H1 (cell line): ENCODE results near the gene NELFCD. TPM values are rescaled to one million over a fixed set of nuclear protein-coding genes. Genes with fewer than 3 reads are reported as not detected.

Source experiments
- CTCF ChIA-PET: fragments of 300-600 bp; sonication (Branson Sonifier 250); formaldehyde crosslinking; loops from one replicate; lab custom pipeline; 2021; ENCODE audit not compliant: partially characterized antibody; lab: Charles Lee
- POLR2A ChIA-PET: fragments of 300-600 bp; sonication (Branson Sonifier 250); formaldehyde crosslinking; loops from one replicate; lab custom pipeline; 2021; ENCODE audit warnings: inconsistent platforms; ENCODE audit not compliant: partially characterized antibody; lab: Charles Lee
- DNase-seq, 2 experiments: peaks; one replicate each; pipeline versions ENCODE4 v3.0.0 to v3.0.0-alpha.2; 2010 to 2022; ENCODE audit warnings: low spot score in 2 of 2, low read depth in 1 of 2, mixed read lengths in 1 of 2
- FAIRE-seq: peaks from 2 replicates; lab custom pipeline; 2011; peaks lifted over from hg19 to GRCh38; lab: Jason Lieb, UNC
- H2AFZ ChIP-seq: 2 replicates; pipeline ENCODE4 v1.8.1; 2012; ENCODE audit warnings: low read length, inconsistent platforms
- H2AK5ac ChIP-seq: 2 replicates; pipeline ENCODE4 v1.6.1; 2013; ENCODE audit warnings: low read depth, low read length
- H2BK120ac ChIP-seq: replicated peaks from 2 replicates; pipeline ENCODE3; 2013; ENCODE audit warnings: low read depth, low read length, inconsistent platforms
- H2BK12ac ChIP-seq: 2 replicates; pipeline ENCODE4 v1.6.1; 2013; ENCODE audit warnings: low read depth, low read length
- H2BK15ac ChIP-seq: 2 replicates; pipeline ENCODE4 v1.6.1; 2013; ENCODE audit warnings: low read length
- H2BK20ac ChIP-seq: 2 replicates; pipeline ENCODE4 v1.6.1; 2013; ENCODE audit warnings: low read length
- H2BK5ac ChIP-seq: 2 replicates; pipeline ENCODE4 v1.6.1; 2013; ENCODE audit warnings: low read depth, low read length
- H3K14ac ChIP-seq: 2 replicates; pipeline ENCODE4 v1.6.1; 2013; ENCODE audit warnings: inconsistent platforms; ENCODE audit not compliant: insufficient read length
- H3K18ac ChIP-seq: 2 replicates; pipeline ENCODE4 v1.6.1; 2013; ENCODE audit warnings: low read length; ENCODE audit errors: extremely low read depth
- H3K23ac ChIP-seq: 2 replicates; pipeline ENCODE4 v1.6.1; 2013; ENCODE audit warnings: inconsistent platforms; ENCODE audit not compliant: insufficient read length
- H3K23me2 ChIP-seq: 2 replicates; pipeline ENCODE4 v1.6.1; 2013; ENCODE audit warnings: low read depth, low read length
- H3K27ac ChIP-seq: 2 replicates; pipeline ENCODE4 v1.6.1; 2011; ENCODE audit warnings: low read depth, low read length, inconsistent platforms
- H3K27me3 ChIP-seq, 4 experiments: replicated peaks in 1 of 4; 1 replicate in 1 of 4; 2 replicates in 3 of 4; pipeline versions ENCODE4 v1.6.1 to v1.8.1; 2011 to 2013; ENCODE audit warnings: low read length in 3 of 4, mild to moderate bottlenecking in 3 of 4, inconsistent platforms in 2 of 4, mixed read lengths in 2 of 4, moderate library complexity in 1 of 4; ENCODE audit not compliant: control insufficient read depth in 3 of 4, insufficient read depth in 3 of 4; ENCODE audit errors: extremely low read depth in 1 of 4
- H3K36me3 ChIP-seq, 4 experiments: 2 replicates each; pipeline versions ENCODE4 v1.6.1 to v1.8.1; 2011 to 2013; ENCODE audit warnings: mild to moderate bottlenecking in 4 of 4, low read length in 3 of 4, moderate library complexity in 2 of 4, control low read depth in 1 of 4, inconsistent platforms in 1 of 4; ENCODE audit not compliant: insufficient read depth in 4 of 4, control insufficient read depth in 2 of 4
- H3K4ac ChIP-seq: replicated peaks from 2 replicates; pipeline ENCODE3; 2013; ENCODE audit warnings: low read length, low read depth, mixed read lengths, inconsistent platforms; ENCODE audit not compliant: insufficient read length
- H3K4me1 ChIP-seq, 4 experiments: replicated peaks in 1 of 4; 1 replicate in 1 of 4; 2 replicates in 3 of 4; pipeline versions ENCODE4 v1.6.1 to v1.8.1; 2011 to 2013; ENCODE audit warnings: low read length in 3 of 4, inconsistent platforms in 2 of 4, mixed read lengths in 1 of 4; ENCODE audit not compliant: insufficient read depth in 4 of 4, control insufficient read depth in 3 of 4
- H3K4me2 ChIP-seq, 2 experiments: 2 replicates each; pipeline versions ENCODE4 v1.6.1 to v1.8.1; 2011 to 2013; ENCODE audit warnings: low read depth in 2 of 2, low read length in 2 of 2, control low read depth in 1 of 2, inconsistent platforms in 1 of 2, mild to moderate bottlenecking in 1 of 2; ENCODE audit not compliant: insufficient read depth in 1 of 2
- H3K4me3 ChIP-seq, 4 experiments: fragments of 200-600, 300-600 bp in 1 of 4; sonication (generic), shearing (Covaris generic), sonication (Bioruptor Twin) in 1 of 4; 2 replicates each; pipeline versions ENCODE4 v1.5.1 to v1.8.1; 2011 to 2016; ENCODE audit warnings: low read length in 4 of 4, low read depth in 3 of 4, control low read depth in 2 of 4, inconsistent platforms in 2 of 4, mild to moderate bottlenecking in 2 of 4, mixed read lengths in 1 of 4, moderate library complexity in 1 of 4; ENCODE audit not compliant: insufficient read depth in 2 of 4; ENCODE audit errors: extremely low read depth in 1 of 4
- H3K56ac ChIP-seq: replicated peaks from 2 replicates; pipeline ENCODE3; 2013; ENCODE audit warnings: low read depth, mild to moderate bottlenecking, mixed read lengths, low read length, inconsistent platforms; ENCODE audit not compliant: insufficient read length
- H3K79me1 ChIP-seq: 2 replicates; pipeline ENCODE4 v1.6.1; 2013; ENCODE audit warnings: low read depth, low read length, control low read depth
- H3K79me2 ChIP-seq, 2 experiments: 2 replicates each; pipeline versions ENCODE4 v1.6.1 to v1.8.1; 2012 to 2013; ENCODE audit warnings: low read length in 2 of 2, mild to moderate bottlenecking in 2 of 2, inconsistent platforms in 1 of 2; ENCODE audit not compliant: insufficient read depth in 2 of 2, control insufficient read depth in 1 of 2
- H3K9ac ChIP-seq, 4 experiments: replicated peaks in 1 of 4; 1 replicate in 1 of 4; 2 replicates in 3 of 4; pipeline versions ENCODE4 v1.6.1 to v1.8.1; 2011 to 2013; ENCODE audit warnings: low read depth in 3 of 4, low read length in 3 of 4, control low read depth in 2 of 4, mild to moderate bottlenecking in 2 of 4, moderate library complexity in 2 of 4, inconsistent platforms in 1 of 4; ENCODE audit errors: extremely low read depth in 1 of 4
- H3K9me3 ChIP-seq, 2 experiments: 2 replicates each; pipeline versions ENCODE4 v1.6.1 to v1.8.1; 2012 to 2013; ENCODE audit warnings: mild to moderate bottlenecking in 2 of 2, moderate library complexity in 2 of 2, control low read depth in 1 of 2, inconsistent platforms in 1 of 2, low read depth in 1 of 2, low read length in 1 of 2, mixed read lengths in 1 of 2; ENCODE audit not compliant: insufficient read depth in 2 of 2
- H4K20me1 ChIP-seq, 2 experiments: replicated peaks in 1 of 2; 2 replicates each; pipeline versions ENCODE3 to v1.8.1; 2011 to 2013; ENCODE audit warnings: inconsistent platforms in 2 of 2, low read length in 2 of 2, mild to moderate bottlenecking in 1 of 2; ENCODE audit not compliant: insufficient read depth in 2 of 2, control insufficient read depth in 1 of 2
- H4K5ac ChIP-seq: 2 replicates; pipeline ENCODE4 v1.6.1; 2013; ENCODE audit warnings: low read length, low read depth, mixed read lengths, inconsistent platforms; ENCODE audit not compliant: insufficient read length
- H4K8ac ChIP-seq: 2 replicates; pipeline ENCODE4 v1.8.0; 2013; ENCODE audit warnings: mild to moderate bottlenecking, moderate library complexity, low read length, inconsistent platforms; ENCODE audit not compliant: insufficient read depth; ENCODE audit errors: extremely low read depth
- H4K91ac ChIP-seq: replicated peaks from 2 replicates; pipeline ENCODE3; 2013; ENCODE audit warnings: low read length, mixed read lengths, inconsistent platforms; ENCODE audit not compliant: insufficient read length
- CHD2 ChIP-seq: IDR thresholded peaks from 2 replicates; pipeline ENCODE4 v1.6.1; 2012; ENCODE audit warnings: low read length, improper control_type of control experiment
- NANOG ChIP-seq: IDR thresholded peaks from 2 replicates; pipeline ENCODE4 v1.6.1; 2011; ENCODE audit warnings: low read length, low read depth, mild to moderate bottlenecking, inconsistent platforms; ENCODE audit not compliant: insufficient read depth, poor library complexity, severe bottlenecking
- SRF ChIP-seq: IDR thresholded peaks from 2 replicates; pipeline ENCODE4 v1.6.1; 2011; ENCODE audit warnings: mild to moderate bottlenecking, low read depth, low read length, moderate library complexity
- WGBS, 2 experiments: shearing (Covaris generic) in 1 of 2; methylation state at CpG; one replicate each; pipeline versions ENCODE4 v1.1.6 to v1.1.7; 2013 to 2015; ENCODE audit warnings: low lambda C conversion rate in 2 of 2, mixed read lengths in 2 of 2, inconsistent platforms in 1 of 2, low coverage in 1 of 2, missing lambda C conversion rate in 1 of 2; ENCODE audit not compliant: insufficient replicate concordance in 2 of 2, insufficient coverage in 1 of 2, insufficient read length in 1 of 2; ENCODE audit errors: extremely low coverage in 1 of 2, missing lambda C conversion rate in 1 of 2; 5-methylcytosine and 5-hydroxymethylcytosine counted together
- polyA plus RNA-seq, 7 experiments: library from polyadenylated mRNA; depleted of rRNA in 3 of 7; stranded (reverse) in 5 of 7; unstranded in 2 of 7; fragments of >200 nt in 5 of 7; fragments of 200-250 nt in 2 of 7; gene quantifications; 1 replicate in 5 of 7; 2 replicates in 1 of 7; 4 replicates in 1 of 7; pipeline versions ENCODE4 v1.2.1 to v1.2.3, GENCODE V29; 2011 to 2013; ENCODE audit warnings: missing spikeins in 2 of 7, mixed read lengths in 2 of 7
- total RNA-seq: library from RNA; stranded (reverse); fragmentation: NEBNext Ultra II Directional; extraction: Animal tissue kit (Norgen Biotek cat#: 25700); gene quantifications from 2 replicates; pipeline ENCODE4 v1.2.1, GENCODE V29; 2021

Gene NELFCD
- total and polyA plus RNA-seq, 2 of the 8 experiments (the other 6 are each of a cell fraction or from before 2014, with no cell fraction given): 35.5 to 59.6 TPM

DNA sequence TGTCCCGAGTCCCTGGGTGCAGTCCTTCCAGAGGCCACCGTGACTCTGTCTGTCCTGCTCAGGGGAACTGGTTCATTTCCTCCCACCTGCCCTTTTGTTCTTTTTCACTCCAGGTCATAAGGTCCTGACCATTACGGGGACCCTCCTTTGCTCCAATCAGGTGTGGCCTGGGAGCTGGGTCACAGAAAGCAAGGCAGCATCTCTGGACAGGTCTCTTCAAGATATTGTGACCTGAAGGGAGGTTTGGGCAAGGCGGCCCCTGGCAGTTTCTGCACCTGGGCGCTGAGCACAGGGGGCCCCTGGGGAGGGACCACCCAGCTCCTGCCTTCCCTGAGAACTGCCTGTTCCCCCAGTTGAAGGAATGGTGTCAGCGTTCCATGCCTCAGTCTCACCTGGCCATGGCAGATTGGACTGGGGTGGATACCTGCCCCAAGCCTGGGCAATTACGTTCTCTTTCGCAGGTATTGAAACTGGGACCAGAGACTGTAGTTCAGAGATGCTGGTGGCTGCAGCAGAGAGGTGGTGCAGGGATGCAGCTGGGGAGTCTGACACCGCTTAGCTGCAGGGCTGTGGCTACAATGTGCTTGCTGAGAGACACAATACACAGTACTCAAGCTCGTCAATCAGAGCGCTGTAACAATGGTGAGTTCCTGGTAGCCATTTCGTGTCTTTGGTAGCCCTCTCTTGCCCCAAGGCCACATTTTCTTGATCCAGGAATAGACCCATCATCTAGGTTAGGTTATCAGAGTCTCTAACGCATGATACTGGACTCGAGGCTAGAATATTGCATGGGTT is 15.6 kb upstream of the NELFCD start:
- peaks cover 0 to 7% (median 0%) of the 10 kb centered on the region in 4 experiments; a peak in 2 of 7 replicates for H3K4me1 ChIP-seq
- H4K20me1 ChIP-seq: no peaks in the 10 kb centered on the region
- no peak overlapping the region; the same call in 1 of the 2 replicates for H2AFZ ChIP-seq
- WGBS, 2 experiments: 75% methylated on average over 14 of the region's 14 CpGs; no CpG with 5 or more reads in 1 of the 2 experiments
- H3K14ac ChIP-seq: no peak overlapping the region
- no peak overlapping the region for H3K27ac ChIP-seq
- TF ChIP-seq CHD2 (no peak), NANOG (peak; percentile 81), SRF (no peak)
- no peak for FAIRE-seq
- no peak overlapping the region for H3K4ac ChIP-seq
- no peak overlapping the region for H3K18ac ChIP-seq
- no peak overlapping the region for H3K56ac ChIP-seq
- no peak overlapping the region for H4K8ac ChIP-seq
- no peak overlapping the region for H3K4me3 ChIP-seq
- no peak overlapping the region for H2BK5ac ChIP-seq
- H2BK15ac ChIP-seq: no peak overlapping the region
- H3K79me2 ChIP-seq: no peaks in the 10 kb centered on the region
- no peaks in the 10 kb centered on the region for H3K9me3 ChIP-seq
- DNase-seq: no peak
- no peak overlapping the region for H2AK5ac ChIP-seq
- ChIA-PET POLR2A (no interaction called here), CTCF (no interaction called here)
- no peaks in the 10 kb centered on the region; a peak in 1 of 7 replicates for H3K27me3 ChIP-seq
- no peak overlapping the region for H2BK20ac ChIP-seq
- no peak overlapping the region for H4K5ac ChIP-seq
- no peak overlapping the region for H3K4me2 ChIP-seq
- no peaks in the 10 kb centered on the region for H3K79me1 ChIP-seq
- no peaks in the 10 kb centered on the region for H3K36me3 ChIP-seq
- no peak overlapping the region for H4K91ac ChIP-seq
- H2BK120ac ChIP-seq: no peak overlapping the region
- no peak overlapping the region for H2BK12ac ChIP-seq
- H3K9ac ChIP-seq: no peak overlapping the region
- no peak overlapping the region for H3K23ac ChIP-seq
- H3K23me2 ChIP-seq: no peaks in the 10 kb centered on the region
